HG03280 (cell line): ENCODE data around the gene RPL32.
"Not testable (repeated sequence)": the region's sequence is repeated elsewhere in the genome, so short reads cannot be mapped to it uniquely, and the experiment has no call there.

ENCODE experiments used
- ATAC-seq: cut with Tn5 transposase; IDR thresholded peaks from one replicate; pipeline ENCODE4 v1.9.1; 2021; ENCODE audit warnings: mild to moderate bottlenecking, moderate library complexity; ENCODE audit not compliant: unreplicated experiment

Gene RPL32

GRCh38 chr3:12841149-12841969 is at the start of gene RPL32:
Gene RPL32 (minus strand): TSS chr3:12841565. CDS start chr3:12840237, 1,328 bp downstream.
- peak; percentile 81 for ATAC-seq

DNA sequence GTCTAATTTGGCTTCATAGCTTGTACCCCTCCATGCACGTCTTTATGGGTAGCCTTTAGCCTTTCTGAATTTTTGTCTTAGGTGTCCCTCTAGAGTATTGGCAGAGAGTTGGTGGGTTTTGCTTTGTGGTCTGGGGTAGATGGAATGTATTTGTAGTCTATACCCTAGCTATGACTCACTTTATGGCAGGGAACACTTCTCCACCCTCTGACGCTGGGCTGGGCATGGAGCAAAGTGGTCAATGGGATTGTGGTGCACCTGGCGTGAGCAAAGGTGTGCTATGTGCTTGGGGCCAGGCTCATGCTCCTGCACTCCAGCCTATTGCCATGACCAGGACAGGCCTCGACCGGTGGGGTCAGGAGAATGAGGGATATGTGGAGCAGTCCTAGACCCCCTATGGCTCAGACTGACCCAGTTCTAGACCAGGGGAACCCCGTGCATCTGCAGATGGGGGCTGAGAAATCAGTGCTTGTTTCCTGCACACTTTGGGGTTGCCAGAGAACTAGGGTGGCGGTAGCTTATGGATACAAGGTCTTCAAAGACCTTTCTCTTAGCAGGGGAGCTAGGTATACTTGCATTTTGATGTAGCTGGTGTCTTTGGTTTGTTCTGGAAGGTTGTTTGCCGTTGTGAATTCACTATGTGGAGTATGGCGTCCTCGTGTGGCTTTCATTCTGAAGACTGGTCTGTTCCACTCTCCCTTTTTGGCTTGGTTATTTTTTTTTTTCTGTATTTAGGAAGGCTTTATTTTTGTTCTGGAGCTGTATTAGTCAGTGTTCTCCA is 49.4 kb upstream of the RPL32 start:
- ATAC-seq, result no peak

GRCh38 chr3:12886736-12887135 is 45.4 kb upstream of the RPL32 start:
- no peak for ATAC-seq

DNA sequence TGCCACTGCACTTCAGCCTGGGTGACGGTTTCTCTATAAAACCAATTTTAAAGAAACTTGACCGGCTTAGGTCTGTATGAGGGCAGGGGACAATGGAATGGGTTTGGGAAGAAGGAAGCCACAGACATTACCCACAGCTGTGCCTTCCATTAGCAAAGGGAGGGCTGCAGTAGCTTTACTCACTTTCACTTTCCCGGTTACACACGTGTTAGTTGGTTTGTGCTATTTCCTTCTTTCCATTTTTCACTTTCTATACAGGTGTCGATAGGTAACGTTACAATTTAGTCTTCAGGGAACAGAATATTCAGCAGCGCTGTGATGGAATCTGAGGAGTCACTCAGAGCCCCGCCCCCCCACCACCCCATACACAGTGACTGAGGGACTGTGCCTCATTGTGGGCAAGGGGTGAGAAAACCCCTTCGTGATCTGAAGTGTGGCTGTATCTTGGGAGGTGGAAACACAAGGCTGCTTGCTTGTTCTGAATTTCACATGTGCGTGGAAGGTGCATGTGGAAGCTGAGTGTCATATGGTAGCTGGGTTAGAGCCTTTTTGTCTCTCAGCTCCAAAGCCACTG is 44.8 kb upstream of the RPL32 start:
- ATAC-seq, result no peak

GRCh38 chr3:12885583-12885930 is 44.2 kb upstream of the RPL32 start:
- no peak for ATAC-seq

DNA sequence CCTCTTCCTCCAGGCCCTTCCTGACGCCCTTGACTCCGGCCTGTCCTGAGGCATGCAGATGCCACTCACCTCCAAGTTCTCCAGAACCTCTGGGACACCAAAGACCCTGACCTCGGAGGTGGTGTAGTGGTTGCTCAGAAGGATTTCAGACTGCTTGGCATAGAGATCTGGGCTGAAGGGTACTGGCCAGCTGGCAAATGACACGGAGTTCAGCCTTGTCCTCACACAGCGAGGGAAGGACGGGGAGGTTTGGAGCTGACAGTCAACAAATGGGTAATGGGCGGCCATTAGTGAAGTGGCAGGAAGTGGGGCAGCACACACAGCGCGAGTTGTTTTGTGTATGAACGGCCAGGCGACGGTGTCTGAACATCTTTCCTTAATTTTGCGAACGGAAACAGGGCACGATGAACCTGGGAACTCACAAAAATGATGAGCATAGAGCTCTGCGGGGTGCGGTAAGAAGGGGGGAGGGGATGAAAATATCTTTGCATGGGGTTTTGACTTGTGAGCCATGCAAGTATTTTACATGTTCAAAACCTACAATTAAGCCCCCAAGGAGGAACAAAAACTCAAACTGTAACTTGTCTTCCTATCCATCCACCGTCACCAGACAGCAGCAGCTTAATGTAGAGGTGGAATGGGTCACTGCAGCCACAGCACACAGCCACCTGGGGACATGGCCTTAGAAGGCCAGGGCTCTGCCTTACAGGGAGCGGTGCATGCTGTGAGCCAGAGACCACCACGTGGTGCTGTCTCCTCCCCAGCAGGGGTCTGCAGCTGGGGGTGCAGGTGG is 43.6 kb upstream of the RPL32 start:
- no peak for ATAC-seq

- ATAC-seq, result no peak
Measured at GRCh38 chr3:12884186-12884680, 42.9 kb upstream of the RPL32 start.

- ATAC-seq, result no peak
Measured at GRCh38 chr3:12882336-12883310, 41.3 kb upstream of the RPL32 start.

DNA sequence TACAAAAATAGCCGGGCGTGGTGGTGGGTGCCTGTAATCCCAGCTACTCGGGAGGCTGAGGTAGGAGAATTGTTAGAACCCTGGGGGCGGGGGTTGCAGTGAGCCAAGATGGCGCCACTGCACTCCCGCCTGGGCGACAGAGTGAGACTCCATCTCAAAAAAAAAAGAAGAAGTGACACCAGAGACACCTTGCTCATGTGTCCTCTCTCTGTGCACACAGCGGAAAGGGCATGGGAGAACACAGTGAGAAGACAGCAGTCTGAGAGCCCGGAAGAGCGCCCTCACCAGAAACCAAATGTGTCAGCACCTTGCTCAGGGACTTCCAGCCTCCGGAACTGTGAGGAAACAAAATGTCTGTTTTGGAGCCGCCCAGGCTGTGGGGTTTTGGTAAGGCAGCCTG is 40.5 kb upstream of the RPL32 start:
- ATAC-seq, result peak; percentile 44

- no peak for ATAC-seq
Measured at GRCh38 chr3:12879191-12879815, 37.9 kb upstream of the RPL32 start.

- not testable (repeated sequence) for ATAC-seq
Measured at GRCh38 chr3:12878758-12879157, 37.4 kb upstream of the RPL32 start.

- no peak for ATAC-seq
Measured at GRCh38 chr3:12878141-12878574, 36.8 kb upstream of the RPL32 start.

- ATAC-seq, result no peak
Measured at GRCh38 chr3:12877040-12877439, 35.7 kb upstream of the RPL32 start.

DNA sequence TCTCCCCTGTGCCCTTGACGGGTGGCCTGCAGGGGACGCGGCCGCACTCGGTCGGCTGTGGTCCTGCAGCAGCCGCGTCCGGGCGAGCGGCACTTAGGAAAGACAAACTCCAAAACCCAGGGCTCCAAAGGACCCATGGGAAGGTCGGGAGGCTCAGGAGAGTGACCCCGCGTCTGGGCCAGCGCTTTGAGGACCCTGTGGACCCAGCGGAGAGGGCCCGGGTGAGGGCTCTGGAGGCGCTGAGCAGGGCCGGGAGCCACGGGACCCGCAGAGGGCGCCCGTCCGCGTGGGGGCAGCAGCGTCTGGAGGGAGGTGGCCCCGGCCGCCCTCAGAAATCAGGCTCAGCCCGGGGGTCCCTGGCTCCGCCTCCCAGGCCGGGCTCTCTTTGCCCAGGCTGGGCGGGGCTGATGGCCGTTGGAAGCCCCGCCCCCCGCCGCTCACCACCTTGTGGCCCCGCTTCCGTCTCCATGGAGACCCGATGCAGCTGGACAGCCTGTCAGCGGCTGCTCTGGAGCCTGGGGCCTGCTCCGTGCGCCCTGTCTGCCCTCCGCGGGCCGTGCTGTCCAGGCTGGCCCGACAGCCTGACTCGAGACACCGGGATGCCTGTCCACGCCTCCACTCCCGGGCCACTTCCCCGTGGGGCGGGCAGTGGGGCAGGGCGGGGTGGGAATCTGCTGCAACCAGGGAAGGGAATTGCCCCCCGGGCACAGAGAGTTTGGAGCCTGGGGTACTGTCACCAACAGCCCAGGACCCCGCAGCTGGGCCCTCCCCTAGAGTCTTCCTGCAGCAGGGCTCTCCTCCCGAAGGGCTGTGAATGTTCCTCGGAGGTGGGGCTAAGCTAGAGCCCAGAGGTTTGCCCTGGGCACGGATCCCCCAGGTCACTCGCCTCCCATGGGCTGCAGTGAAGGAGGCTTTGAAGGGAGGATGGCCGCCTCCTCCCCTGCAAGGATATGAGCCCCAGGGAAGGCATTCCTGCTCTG is 34.8 kb upstream of the RPL32 start:
- no peak for ATAC-seq

DNA sequence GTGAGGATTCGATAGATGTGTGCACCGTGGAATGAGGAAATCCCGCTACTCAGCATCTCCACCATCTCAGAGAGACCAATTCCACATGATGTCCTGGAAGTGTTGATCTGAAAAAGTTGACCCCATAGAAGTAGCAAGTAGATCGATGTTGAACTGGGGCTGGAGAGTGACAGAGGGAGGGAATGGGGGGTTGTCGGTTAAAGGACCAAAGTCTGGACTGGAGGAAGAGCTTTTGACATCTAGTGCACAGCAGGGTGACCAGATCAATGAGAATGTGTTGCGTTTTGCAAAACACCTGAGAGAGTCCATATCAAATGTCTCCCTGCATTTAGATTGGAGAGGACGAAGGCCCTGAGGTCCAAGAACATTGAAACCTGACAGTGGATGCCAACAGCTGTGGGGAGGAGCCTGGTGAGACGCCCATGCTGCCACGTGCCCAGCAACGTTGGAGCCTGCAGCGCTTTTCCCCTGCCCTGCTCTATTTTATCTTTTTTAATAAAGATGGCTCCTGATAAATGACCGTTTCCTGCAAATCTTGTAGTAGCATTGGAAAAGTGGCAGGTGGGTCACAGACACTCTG is 30.1 kb upstream of the RPL32 start:
- no peak for ATAC-seq

GRCh38 chr3:12870942-12871341 is 29.6 kb upstream of the RPL32 start:
- ATAC-seq, result peak; percentile 58

DNA sequence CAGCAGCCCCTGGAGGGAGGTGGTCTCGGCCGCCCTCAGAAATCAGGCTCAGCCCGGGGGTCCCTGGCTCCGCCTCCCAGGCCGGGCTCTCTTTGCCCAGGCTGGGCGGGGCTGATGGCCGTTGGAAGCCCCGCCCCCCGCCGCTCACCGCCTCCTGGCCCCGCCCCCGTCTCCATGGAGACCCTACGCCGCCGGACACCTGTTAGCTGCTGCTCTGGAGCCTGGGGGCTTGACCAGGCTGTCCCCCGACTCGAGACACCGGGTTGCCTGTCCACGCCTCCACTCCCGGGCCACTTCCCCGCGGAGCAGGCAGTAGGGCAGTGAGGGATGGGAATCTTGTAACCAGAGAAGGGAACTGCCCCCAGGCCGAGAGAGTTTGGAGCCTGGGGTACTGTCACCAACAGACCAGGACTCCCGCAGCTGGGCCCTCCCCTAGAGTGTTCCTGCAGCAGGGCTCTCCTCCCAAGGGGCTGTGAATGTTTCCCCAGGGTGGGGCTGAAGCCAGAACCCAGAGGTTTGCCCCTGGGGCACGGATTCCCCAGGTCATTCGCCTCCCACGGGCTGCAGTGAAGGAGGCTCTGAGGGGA is 27.8 kb upstream of the RPL32 start:
- ATAC-seq, result peak; percentile 57
